ENCODE data around the gene TNFSF12. TPM values are rescaled to one million over a fixed set of nuclear protein-coding genes. Genes with fewer than 3 reads are reported as not detected.

Gene TNFSF12
- total RNA-seq, result 21.4 and 23.6 TPM in 2 replicates

GRCh38 chr17:7548585-7549400, at the start of gene TNFSF12:
TNFSF12 (plus strand) TSS chr17:7549058; CDS start chr17:7549154, 96 bp downstream.

GRCh38 chr17:7558544-7559319, 9.9 kb downstream of the TNFSF12 start, which contains the start of gene TNFSF13:
TNFSF13 (plus strand) TSS chr17:7558750; CDS start chr17:7559040, 290 bp downstream.

GRCh38 chr17:7561589-7562207, 12.8 kb downstream of the TNFSF12 start, which contains the start of gene SENP3:
SENP3 (plus strand) TSS chr17:7561919; CDS start chr17:7563077, 1,158 bp downstream.

GRCh38 chr17:7579001-7579833, 30.4 kb downstream of the TNFSF12 start, which contains the start of gene CD68:
CD68 (plus strand) TSS chr17:7579638; CDS start chr17:7579678, 40 bp downstream.

GRCh38 chr17:7583253-7584109, 34.6 kb downstream of the TNFSF12 start, which contains the start of gene MPDU1:
MPDU1 (plus strand) TSS chr17:7583852; CDS start chr17:7583863, 11 bp downstream.

GRCh38 chr17:7589891-7590691, 41.2 kb downstream of the TNFSF12 start, which contains the start of gene SOX15:
SOX15 (minus strand) TSS chr17:7590094; CDS start chr17:7589676, 418 bp downstream.

Other genes with a start within 250 kb of the TNFSF12 start
- gene EIF5A, start 241.4 kb upstream of the TNFSF12 start, total RNA-seq, result 783 and 934 TPM in 2 replicates
- gene GPS2, start 233.7 kb upstream of the TNFSF12 start, total RNA-seq, result 70.6 and 96.3 TPM in 2 replicates
- gene NEURL4, start 219.7 kb upstream of the TNFSF12 start, total RNA-seq, result 9.9 and 12.2 TPM in 2 replicates
- gene ACAP1, start 212.5 kb upstream of the TNFSF12 start, total RNA-seq, result 0.50 and 1.2 TPM in 2 replicates
- gene KCTD11, start 196.9 kb upstream of the TNFSF12 start, total RNA-seq, result 7.6 and 7.9 TPM in 2 replicates
- gene TMEM95, start 193.9 kb upstream of the TNFSF12 start, total RNA-seq, result 0.15 TPM in 1 of 2 replicates, not detected in the other
- gene TNK1, start 168.0 kb upstream of the TNFSF12 start, total RNA-seq, result under 0.01 TPM in 1 of 2 replicates, not detected in the other
- 43.9 and 45.8 TPM in 2 replicates for gene PLSCR3, start 154.5 kb upstream of the TNFSF12 start, total RNA-seq
- gene TMEM256, start 145.0 kb upstream of the TNFSF12 start, total RNA-seq, result 213 and 214 TPM in 2 replicates
- 9.1 and 10.3 TPM in 2 replicates for gene NLGN2, start 141.2 kb upstream of the TNFSF12 start, total RNA-seq
- not detected in 2 replicates for gene SPEM1, start 128.7 kb upstream of the TNFSF12 start, total RNA-seq
- gene SPEM2, start 123.4 kb upstream of the TNFSF12 start, total RNA-seq, result not detected in 2 replicates
- gene SPEM3, start 120.2 kb upstream of the TNFSF12 start, total RNA-seq, result not detected in 2 replicates
- gene TMEM102, start 113.6 kb upstream of the TNFSF12 start, total RNA-seq, result 2.2 and 3.5 TPM in 2 replicates
- gene FGF11, start 109.5 kb upstream of the TNFSF12 start, total RNA-seq, result 0.30 TPM in 1 of 2 replicates, not detected in the other
- gene CHRNB1, start 104.0 kb upstream of the TNFSF12 start, total RNA-seq, result 2.0 and 3.6 TPM in 2 replicates
- gene ZBTB4, start 69.4 kb upstream of the TNFSF12 start, total RNA-seq, result 15.3 and 16.6 TPM in 2 replicates
- not detected in 2 replicates for gene SLC35G6, start 67.6 kb upstream of the TNFSF12 start, total RNA-seq
- 21.5 and 22.1 TPM in 2 replicates for gene POLR2A, start 64.7 kb upstream of the TNFSF12 start, total RNA-seq
- 1.2 TPM in 2 replicates for gene TNFSF13, start 9.7 kb downstream of the TNFSF12 start, total RNA-seq
- 70.2 and 87.8 TPM in 2 replicates for gene SENP3, start 12.9 kb downstream of the TNFSF12 start, total RNA-seq
- gene CD68, start 30.6 kb downstream of the TNFSF12 start, total RNA-seq, result 27.7 and 27.8 TPM in 2 replicates
- gene MPDU1, start 34.8 kb downstream of the TNFSF12 start, total RNA-seq, result 243 and 251 TPM in 2 replicates
- 2.4 and 2.7 TPM in 2 replicates for gene SOX15, start 41.0 kb downstream of the TNFSF12 start, total RNA-seq
- gene FXR2, start 65.8 kb downstream of the TNFSF12 start, total RNA-seq, result 30.6 and 36.0 TPM in 2 replicates
- 34.1 and 35.5 TPM in 2 replicates for gene SAT2, start 78.8 kb downstream of the TNFSF12 start, total RNA-seq
- gene SHBG, start 81.1 kb downstream of the TNFSF12 start, total RNA-seq, result 0.15 and 0.84 TPM in 2 replicates
- not detected in 2 replicates for gene ATP1B2, start 101.9 kb downstream of the TNFSF12 start, total RNA-seq
- gene TP53, start 138.4 kb downstream of the TNFSF12 start, total RNA-seq, result 57.2 and 61.9 TPM in 2 replicates
- gene WRAP53, start 139.4 kb downstream of the TNFSF12 start, total RNA-seq, result 21.7 and 22.7 TPM in 2 replicates
- 0.67 and 0.89 TPM in 2 replicates for gene EFNB3, start 156.1 kb downstream of the TNFSF12 start, total RNA-seq
- gene DNAH2, start 168.7 kb downstream of the TNFSF12 start, total RNA-seq, result under 0.01 and 0.17 TPM in 2 replicates